Parathyroid adenoma (tissue), 2 donors: ENCODE results near the gene TUBA3E.
A peak's percentile ranks its signal among the peaks of the same experiment; 100 is the strongest.
"Not testable (repeated sequence)": the region's sequence is repeated elsewhere in the genome, so short reads cannot be mapped to it uniquely, and the experiment has no call there.

Source experiments
- H2AFZ ChIP-seq: fragments of 300-600 bp; sonication (generic); one replicate; pipeline ENCODE4 v1.7.0; 2017; ENCODE audit warnings: antibody characterized with exemption, mild to moderate bottlenecking
- H3K27ac ChIP-seq: fragments of 300-600 bp; sonication (generic); one replicate; pipeline ENCODE4 v1.7.0; 2017
- H3K27me3 ChIP-seq: fragments of 300-600 bp; sonication (generic); one replicate; pipeline ENCODE4 v1.7.0; 2017; ENCODE audit warnings: low read length; ENCODE audit not compliant: control insufficient read depth, insufficient read depth
- H3K36me3 ChIP-seq: fragments of 300-600 bp; sonication (generic); one replicate; pipeline ENCODE4 v1.7.0; 2017; ENCODE audit warnings: low read length; ENCODE audit not compliant: control insufficient read depth, insufficient read depth
- H3K4me1 ChIP-seq: fragments of 300-600 bp; sonication (generic); one replicate; pipeline ENCODE4 v1.7.0; 2017; ENCODE audit warnings: control low read depth
- H3K4me2 ChIP-seq: fragments of 300-600 bp; sonication (generic); one replicate; pipeline ENCODE4 v1.7.0; 2017; ENCODE audit warnings: low read length
- H3K4me3 ChIP-seq: fragments of 300-600 bp; sonication (generic); one replicate; pipeline ENCODE4 v1.7.0; 2017; ENCODE audit warnings: low read depth, low read length
- H3K79me2 ChIP-seq: fragments of 300-600 bp; sonication (generic); one replicate; pipeline ENCODE4 v1.7.0; 2017; ENCODE audit warnings: control low read depth
- H3K9ac ChIP-seq: fragments of 300-600 bp; sonication (generic); one replicate; pipeline ENCODE4 v1.7.0; 2017; ENCODE audit warnings: mild to moderate bottlenecking
- H3K9me3 ChIP-seq: fragments of 300-600 bp; sonication (generic); one replicate; pipeline ENCODE4 v1.7.0; 2017; ENCODE audit warnings: low read length; ENCODE audit not compliant: control insufficient read depth
- TF ChIP-seq, protein P1 (sequence below): fragments of 300-600 bp; sonication (generic); IDR thresholded peaks from one replicate; pipeline ENCODE4 v1.7.0; 2017; ENCODE audit warnings: antibody characterized with exemption, mild to moderate bottlenecking
- donor health status: primary hyperparathyroidism.

The TUBA3E gene

DNA sequence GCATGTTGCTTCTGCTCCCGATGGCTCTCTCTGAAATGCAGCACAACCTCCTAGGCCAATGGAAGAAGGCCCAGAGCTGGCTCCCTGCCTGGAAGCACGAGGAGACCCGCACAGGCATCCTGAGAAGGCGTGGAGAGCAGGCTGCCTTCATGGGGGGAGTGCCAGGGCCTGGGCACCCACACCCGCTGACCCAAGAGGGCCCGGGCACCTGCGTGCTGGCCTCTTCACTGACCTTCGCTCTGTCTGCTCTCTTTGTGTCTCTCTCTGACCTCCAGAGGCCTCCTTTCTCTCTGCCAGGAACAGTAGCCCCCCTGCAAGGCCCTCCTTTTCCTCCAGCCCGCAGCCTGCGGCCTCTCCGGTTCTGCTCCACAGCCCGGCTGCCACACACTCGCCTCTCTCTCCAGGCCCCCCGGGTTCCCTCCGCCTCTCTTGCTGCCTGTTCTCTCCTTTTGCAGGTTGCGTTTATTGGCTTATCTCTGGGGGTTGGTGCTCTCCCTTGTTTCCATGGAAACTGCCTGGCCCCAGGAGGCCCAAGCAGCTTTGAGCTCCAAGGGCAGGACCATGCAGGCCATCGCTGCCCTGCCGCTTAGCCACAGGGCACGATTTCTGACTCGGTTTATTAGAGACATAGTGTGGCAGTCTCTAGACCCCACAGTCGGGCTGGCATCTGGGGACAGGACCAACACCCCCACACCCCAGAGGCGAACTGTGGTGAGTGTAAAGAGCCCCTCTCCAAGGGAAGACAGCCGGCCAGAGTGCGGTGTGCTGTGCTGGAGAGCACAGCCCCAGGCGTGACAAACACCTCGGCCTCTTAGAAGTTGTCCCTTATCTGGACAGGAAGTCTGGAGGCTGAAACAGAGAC is 14.5 kb downstream of the TUBA3E start:
- peaks cover 26% of the 10 kb centered on the region for H3K4me1 ChIP-seq
- H3K9me3 ChIP-seq: no peaks in the 10 kb centered on the region
- TF ChIP-seq, protein P1, sequence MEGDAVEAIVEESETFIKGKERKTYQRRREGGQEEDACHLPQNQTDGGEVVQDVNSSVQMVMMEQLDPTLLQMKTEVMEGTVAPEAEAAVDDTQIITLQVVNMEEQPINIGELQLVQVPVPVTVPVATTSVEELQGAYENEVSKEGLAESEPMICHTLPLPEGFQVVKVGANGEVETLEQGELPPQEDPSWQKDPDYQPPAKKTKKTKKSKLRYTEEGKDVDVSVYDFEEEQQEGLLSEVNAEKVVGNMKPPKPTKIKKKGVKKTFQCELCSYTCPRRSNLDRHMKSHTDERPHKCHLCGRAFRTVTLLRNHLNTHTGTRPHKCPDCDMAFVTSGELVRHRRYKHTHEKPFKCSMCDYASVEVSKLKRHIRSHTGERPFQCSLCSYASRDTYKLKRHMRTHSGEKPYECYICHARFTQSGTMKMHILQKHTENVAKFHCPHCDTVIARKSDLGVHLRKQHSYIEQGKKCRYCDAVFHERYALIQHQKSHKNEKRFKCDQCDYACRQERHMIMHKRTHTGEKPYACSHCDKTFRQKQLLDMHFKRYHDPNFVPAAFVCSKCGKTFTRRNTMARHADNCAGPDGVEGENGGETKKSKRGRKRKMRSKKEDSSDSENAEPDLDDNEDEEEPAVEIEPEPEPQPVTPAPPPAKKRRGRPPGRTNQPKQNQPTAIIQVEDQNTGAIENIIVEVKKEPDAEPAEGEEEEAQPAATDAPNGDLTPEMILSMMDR: no peak
- H3K27ac ChIP-seq: peak overlapping the region; percentile 92
- no peaks in the 10 kb centered on the region for H3K36me3 ChIP-seq
- H3K4me2 ChIP-seq: peak overlapping the region; percentile 65
- no peak overlapping the region for H3K9ac ChIP-seq
- peak overlapping the region; percentile 54 for H2AFZ ChIP-seq
- peaks cover 29% of the 10 kb centered on the region for H3K79me2 ChIP-seq
- no peaks in the 10 kb centered on the region for H3K27me3 ChIP-seq
- H3K4me3 ChIP-seq: peak overlapping the region; percentile 47

DNA sequence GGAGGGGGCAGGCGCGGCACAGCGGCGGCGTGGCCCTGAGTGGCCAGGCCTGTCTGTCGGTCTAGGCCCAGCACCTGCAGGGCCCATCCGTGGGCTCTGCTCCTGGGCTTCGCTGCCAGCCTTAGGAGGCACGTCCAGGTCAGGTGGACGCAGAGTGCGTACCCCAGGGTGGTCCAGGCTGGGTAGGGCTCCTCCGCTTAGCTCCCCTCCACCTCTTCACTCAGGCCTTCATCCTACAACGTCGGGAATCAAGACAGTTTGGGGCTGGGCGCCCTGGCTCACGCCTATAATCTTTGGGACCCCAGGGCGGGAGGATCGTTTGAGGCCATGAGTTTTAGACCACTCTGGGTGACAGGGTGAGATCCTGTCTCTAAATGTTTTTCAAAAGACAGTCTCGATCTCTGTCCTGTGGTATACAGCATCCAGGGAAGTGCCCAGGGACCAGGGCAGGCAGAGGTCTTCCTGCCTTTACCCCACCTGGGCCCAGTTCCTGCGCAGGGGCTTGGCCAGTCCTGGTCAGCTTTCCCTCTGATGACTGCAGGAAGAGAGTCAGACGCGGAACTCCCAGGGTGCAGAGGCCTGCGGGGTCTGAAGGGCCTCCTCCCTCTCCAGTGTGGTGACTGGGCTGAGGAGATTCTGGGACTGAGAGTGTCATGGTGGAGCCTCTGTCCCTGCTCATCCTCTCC is 15.3 kb downstream of the TUBA3E start:
- H3K27ac ChIP-seq: peak overlapping the region; percentile 92

DNA sequence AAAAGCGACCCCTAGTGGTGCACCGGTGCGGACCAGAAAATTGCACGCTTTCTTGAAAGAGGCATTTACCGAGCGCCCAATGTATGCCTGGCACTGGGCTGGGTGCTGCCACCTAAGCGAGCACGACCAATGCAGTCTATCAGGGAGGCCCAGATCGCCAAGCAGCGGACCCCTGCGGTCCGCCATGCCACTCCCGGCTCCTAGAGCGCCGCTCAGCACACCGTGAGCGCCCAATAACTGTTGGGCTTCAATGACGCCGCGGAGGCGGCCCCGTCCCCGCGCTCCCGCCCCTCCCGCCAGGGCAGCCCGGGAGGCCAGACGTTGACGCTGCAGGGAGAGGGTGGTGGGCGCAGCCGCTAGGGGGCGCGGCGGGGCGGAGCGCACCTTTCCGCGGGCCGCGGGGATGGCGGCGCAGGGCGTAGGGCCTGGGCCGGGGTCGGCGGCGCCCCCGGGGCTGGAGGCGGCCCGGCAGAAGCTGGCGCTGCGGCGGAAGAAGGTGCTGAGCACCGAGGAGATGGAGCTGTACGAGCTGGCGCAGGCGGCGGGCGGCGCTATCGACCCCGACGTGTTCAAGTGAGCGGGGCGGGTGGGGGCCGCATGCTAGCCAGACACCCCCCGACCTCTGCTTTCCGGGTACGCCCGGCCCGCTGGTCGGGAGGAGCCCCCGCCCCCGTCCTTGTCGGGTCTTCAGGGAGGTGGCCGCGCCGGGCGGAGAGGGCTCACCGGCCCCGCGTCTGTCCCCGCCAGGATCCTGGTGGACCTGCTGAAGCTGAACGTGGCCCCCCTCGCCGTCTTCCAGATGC is 16.2 kb downstream of the TUBA3E start, which contains the start of gene MZT2B:
Gene MZT2B, plus strand, starts transcription at position 383 of the 803 bp plus-strand sequence. Its CDS starts 21 bp downstream, at position 404.
- TF ChIP-seq, protein P1: peak; percentile 84
- Histone ChIP-seq H3K9ac (peak within 1 kb of the TSS; percentile 72), H3K79me2 (peaks cover 45% of the 10 kb centered on the region), H3K4me1 (peaks cover 23% of the 10 kb centered on the region), H3K4me2 (peak within 1 kb of the TSS; percentile 89), H2AFZ (peak within 1 kb of the TSS; percentile 98), H3K4me3 (peak within 1 kb of the TSS; percentile 81), H3K27ac (peak within 1 kb of the TSS; percentile 92)
- H3K9me3 ChIP-seq, H3K27me3 ChIP-seq, H3K36me3 ChIP-seq: not testable (repeated sequence)

More for the DNA sequence above, 15.3 kb downstream of the TUBA3E start:
- peaks cover 37% of the 10 kb centered on the region for H3K79me2 ChIP-seq
- H2AFZ ChIP-seq: peak overlapping the region; percentile 54
- peak overlapping the region; percentile 47 for H3K4me3 ChIP-seq
- peaks cover 25% of the 10 kb centered on the region for H3K4me1 ChIP-seq
- H3K9ac ChIP-seq: peak overlapping the region; percentile 28
- H3K9me3 ChIP-seq, H3K36me3 ChIP-seq, H3K27me3 ChIP-seq: not testable (repeated sequence)
- H3K4me2 ChIP-seq: peak overlapping the region; percentile 65

DNA sequence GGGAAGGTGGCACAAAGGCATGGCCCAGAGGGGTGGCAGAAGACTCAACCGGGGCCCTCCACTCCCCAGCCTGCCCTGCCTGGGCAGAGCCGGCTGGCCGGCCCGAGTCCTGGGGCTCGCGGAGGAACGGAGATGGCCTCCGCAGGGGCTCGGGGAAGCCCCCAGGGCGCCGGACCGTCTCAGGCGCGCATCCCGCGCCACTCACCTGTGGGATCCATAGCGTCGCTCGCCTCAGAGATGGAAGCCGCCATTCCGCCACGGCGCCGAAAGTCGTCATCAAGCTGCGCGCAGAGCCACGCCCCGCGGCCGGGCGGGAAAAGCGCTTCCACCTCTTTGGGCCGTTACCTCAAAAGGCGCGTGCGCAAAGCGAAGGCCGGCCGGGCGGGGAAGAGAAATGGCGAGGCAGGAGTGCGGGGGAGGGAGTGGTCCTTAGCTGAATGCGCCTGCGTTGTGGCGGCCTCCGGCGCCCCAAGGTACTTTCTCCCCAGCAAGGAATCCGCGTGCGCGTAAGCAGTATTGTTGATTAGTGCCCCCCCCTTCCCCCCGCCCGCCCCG is 16.8 kb downstream of the TUBA3E start, which contains the start of gene SMPD4:
Gene SMPD4, minus strand, starts transcription at position 278 of the 555 bp plus-strand sequence. CDS start 5,010 bp downstream, outside the sequence.
- Histone ChIP-seq H3K4me1 (peaks cover 23% of the 10 kb centered on the region), H2AFZ (peak within 1 kb of the TSS; percentile 98), H3K9ac (peak within 1 kb of the TSS; percentile 72), H3K4me2 (peak within 1 kb of the TSS; percentile 89), H3K4me3 (peak within 1 kb of the TSS; percentile 81), H3K9me3 (no peaks in the 10 kb centered on the region), H3K27me3 (no peaks in the 10 kb centered on the region), H3K27ac (peak within 1 kb of the TSS; percentile 92), H3K79me2 (peaks cover 45% of the 10 kb centered on the region), H3K36me3 (no peaks in the 10 kb centered on the region)
- TF ChIP-seq, protein P1: no peak

DNA sequence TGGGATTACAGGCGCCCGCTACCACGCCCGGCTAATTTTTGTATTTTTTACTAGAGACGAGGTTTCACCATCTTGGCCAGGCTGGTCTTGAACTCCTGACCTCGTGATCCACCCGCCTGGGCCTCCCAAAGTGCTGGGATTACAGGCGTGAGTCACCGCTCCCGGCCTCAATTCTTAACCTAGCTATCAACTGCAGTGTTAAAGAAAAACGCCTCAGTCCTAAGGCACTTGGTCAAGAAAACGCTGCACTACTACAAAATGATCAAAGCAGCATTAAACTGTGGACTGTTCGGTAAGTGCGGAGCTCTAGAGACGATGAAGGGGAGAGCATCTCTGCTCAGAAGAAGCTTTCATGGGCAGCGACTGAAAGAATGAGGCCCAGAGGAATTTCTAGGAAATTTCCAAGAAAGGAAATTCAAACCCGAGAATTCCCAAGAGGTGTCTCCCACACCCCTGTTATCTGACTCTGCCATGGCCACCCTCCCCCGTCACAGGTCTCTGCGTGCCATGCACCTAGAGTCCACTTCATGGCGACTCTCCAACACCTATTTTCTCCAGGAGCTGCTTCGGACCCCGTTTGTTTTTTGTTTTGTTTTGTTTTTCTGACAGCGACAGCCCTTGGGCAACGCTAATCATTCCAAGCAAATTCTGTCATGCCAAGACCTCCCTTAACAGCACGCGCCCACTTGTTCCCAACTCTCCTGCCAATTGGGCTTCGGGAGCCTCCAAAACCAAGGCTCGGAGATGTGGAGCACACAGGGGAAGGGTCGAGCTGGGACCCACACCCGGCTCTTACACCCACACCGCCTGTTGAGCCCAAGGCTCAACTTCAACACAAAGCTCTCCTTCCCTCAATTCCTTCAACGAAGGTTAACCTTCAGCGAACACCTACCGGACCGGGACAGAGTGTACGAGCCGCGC is 17.6 kb downstream of the TUBA3E start:
- peak overlapping the region; percentile 81 for H3K4me3 ChIP-seq
- not testable (repeated sequence) for H3K27me3 ChIP-seq, H3K36me3 ChIP-seq, H3K9me3 ChIP-seq
- peaks cover 23% of the 10 kb centered on the region for H3K4me1 ChIP-seq
- peak overlapping the region; percentile 57 for H3K4me2 ChIP-seq
- H3K27ac ChIP-seq: peak overlapping the region; percentile 92
- H3K9ac ChIP-seq: peak overlapping the region; percentile 72
- peaks cover 45% of the 10 kb centered on the region for H3K79me2 ChIP-seq
- peak overlapping the region; percentile 98 for H2AFZ ChIP-seq

DNA sequence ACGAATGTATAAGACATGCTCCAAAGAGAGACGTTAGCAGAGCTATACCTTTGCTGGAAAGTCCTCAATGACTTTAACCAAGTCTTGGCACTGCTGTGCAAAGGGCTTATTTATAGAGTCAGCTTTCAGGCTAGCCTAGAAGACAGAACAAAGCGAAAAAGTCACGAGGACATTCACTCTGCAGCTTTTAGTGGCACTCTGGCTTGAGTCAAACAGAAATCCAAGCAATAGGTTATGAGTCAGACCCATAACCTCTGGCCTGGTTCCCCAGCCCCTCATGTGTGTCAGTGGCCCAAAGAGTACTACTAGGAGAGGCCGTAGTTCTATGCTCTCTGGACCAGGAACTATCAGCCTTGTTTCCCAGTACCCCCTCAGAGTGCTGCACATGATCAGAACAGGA is 23.4 kb downstream of the TUBA3E start:
- not testable (repeated sequence) for H3K9me3 ChIP-seq, H3K4me3 ChIP-seq, H3K4me1 ChIP-seq, H3K27ac ChIP-seq, H3K36me3 ChIP-seq, H3K4me2 ChIP-seq, H3K9ac ChIP-seq, H3K27me3 ChIP-seq, H2AFZ ChIP-seq
- peaks cover 35% of the 10 kb centered on the region for H3K79me2 ChIP-seq
